Left lung (tissue), 10 donors: ENCODE data around the gene PTPRM. TPM values are rescaled to one million over a fixed set of nuclear protein-coding genes. Genes with fewer than 3 reads are reported as not detected.

Experiments
- ATAC-seq: fragments of 200-7000 bp; cut with Tn5 transposase; one replicate; pipeline ENCODE4 v1.9.1; 2020; ENCODE audit warnings: moderate library complexity
- DNase-seq, 4 donors: peaks; one replicate each; pipeline ENCODE4 v3.0.0-alpha.2; 2013 to 2020
- H3K27ac ChIP-seq, 2 donors: fragments of 200-600 bp; sonication (generic) in 1 of 2; one replicate each; pipeline versions ENCODE4 v1.5.0 to v1.8.0; 2020 to 2021
- H3K27me3 ChIP-seq, 2 donors: fragments of 200-600 bp; sonication (generic) in 1 of 2; one replicate each; pipeline versions ENCODE4 v1.5.0 to v1.8.0; 2020 to 2021
- H3K36me3 ChIP-seq, 2 donors: fragments of 200-600 bp; sonication (generic) in 1 of 2; one replicate each; pipeline versions ENCODE4 v1.5.0 to v1.8.0; 2020 to 2021
- H3K4me1 ChIP-seq, 2 donors: fragments of 200-600 bp; one replicate each; pipeline ENCODE4 v1.8.0; 2021
- H3K4me3 ChIP-seq, 2 donors: fragments of 200-600 bp; sonication (generic) in 1 of 2; one replicate each; pipeline versions ENCODE4 v1.5.0 to v1.8.0; 2020 to 2021; ENCODE audit warnings: mild to moderate bottlenecking in 1 of 2
- H3K9me3 ChIP-seq, 2 donors: fragments of 200-600 bp; sonication (generic) in 1 of 2; one replicate each; pipeline versions ENCODE4 v1.5.0 to v1.8.0; 2020 to 2021
- intact Hi-C, 2 donors: fragments of 100-400 bp; cut with DNase I; formaldehyde crosslinking; loops; one replicate each; pipeline versions ENCODE4 v1.11.2 to v1.14.2; 2022
- polyA plus RNA-seq, 6 donors: library from polyadenylated mRNA; unstranded; fragments of 120-200 nt; gene quantifications; one replicate each; pipeline ENCODE4 v1.2.1, GENCODE V29; 2013; ENCODE audit not compliant: insufficient read length in 6 of 6
- total RNA-seq, 2 donors: library from RNA; stranded (reverse); fragmentation: NEBNext Ultra II Directional; extraction: Animal tissue kit (Norgen Biotek cat#: 25700); gene quantifications; one replicate each; pipeline ENCODE4 v1.2.1, GENCODE V29; 2021
- TF ChIP-seq, protein P1 (sequence below), 2 donors: fragments of 200-600 bp; sonication (generic) in 1 of 2; IDR thresholded peaks; one replicate each; pipeline versions ENCODE4 v1.5.0 to v1.8.0; 2021; ENCODE audit warnings: antibody characterized with exemption in 2 of 2
- donor health status: DM: no; HTN: yes; CAD: no.
- donor health status: DM: no; HTN: no; CAD: no.

The PTPRM gene
- total and polyA plus RNA-seq, 8 donors, result 76.4 to 99.6 (median 90.1) TPM

DNA sequence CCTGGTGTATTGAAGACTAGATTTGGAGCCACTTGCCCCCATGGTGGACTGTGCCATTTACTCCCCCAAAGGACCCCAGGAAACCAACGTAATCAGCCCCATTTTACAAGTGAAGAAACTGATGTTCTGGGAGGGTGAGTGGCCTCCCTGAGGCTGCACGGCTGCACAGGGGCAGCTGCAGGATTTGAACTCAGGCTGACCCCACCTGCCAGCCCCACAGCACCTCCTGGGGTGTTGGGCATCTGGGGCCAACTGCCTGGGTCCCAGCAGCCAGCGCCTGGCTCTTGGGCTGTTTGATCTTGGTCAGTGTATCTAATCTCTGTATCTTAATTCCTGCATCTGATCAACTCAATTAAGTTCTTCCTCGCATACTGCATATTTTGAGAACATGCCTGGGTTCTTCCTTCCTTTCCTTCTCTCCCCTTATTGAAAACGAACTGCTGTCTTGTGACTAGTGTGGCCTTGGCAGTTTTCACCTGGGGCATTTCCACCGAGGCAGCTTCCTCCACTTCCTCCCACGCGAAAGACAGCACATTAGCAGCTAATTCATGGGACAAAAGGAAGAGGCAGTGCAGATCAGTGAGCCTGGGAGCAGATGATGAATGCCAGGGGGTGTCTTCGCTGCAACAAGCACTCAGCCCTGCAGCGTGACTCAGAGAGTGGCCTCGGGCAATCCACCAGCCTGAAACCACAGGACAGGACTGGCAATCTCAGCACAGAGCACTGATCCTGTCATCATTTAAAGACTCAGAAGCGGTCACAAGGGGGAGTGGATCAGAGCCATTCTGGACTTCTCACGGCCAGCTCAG, 858.0 kb downstream of the PTPRM start:
- H3K36me3 ChIP-seq, result no peaks in the 10 kb centered on the region
- H3K9me3 ChIP-seq, result no peaks in the 10 kb centered on the region
- H3K4me3 ChIP-seq, result no peak overlapping the region
- intact Hi-C loops, result no loop called here
- no peak overlapping the region for H3K27ac ChIP-seq
- H3K4me1 ChIP-seq, result no peaks in the 10 kb centered on the region
- H3K27me3 ChIP-seq, result no peaks in the 10 kb centered on the region
- DNase-seq (no peak), ATAC-seq (no peak)
- TF ChIP-seq, protein P1, sequence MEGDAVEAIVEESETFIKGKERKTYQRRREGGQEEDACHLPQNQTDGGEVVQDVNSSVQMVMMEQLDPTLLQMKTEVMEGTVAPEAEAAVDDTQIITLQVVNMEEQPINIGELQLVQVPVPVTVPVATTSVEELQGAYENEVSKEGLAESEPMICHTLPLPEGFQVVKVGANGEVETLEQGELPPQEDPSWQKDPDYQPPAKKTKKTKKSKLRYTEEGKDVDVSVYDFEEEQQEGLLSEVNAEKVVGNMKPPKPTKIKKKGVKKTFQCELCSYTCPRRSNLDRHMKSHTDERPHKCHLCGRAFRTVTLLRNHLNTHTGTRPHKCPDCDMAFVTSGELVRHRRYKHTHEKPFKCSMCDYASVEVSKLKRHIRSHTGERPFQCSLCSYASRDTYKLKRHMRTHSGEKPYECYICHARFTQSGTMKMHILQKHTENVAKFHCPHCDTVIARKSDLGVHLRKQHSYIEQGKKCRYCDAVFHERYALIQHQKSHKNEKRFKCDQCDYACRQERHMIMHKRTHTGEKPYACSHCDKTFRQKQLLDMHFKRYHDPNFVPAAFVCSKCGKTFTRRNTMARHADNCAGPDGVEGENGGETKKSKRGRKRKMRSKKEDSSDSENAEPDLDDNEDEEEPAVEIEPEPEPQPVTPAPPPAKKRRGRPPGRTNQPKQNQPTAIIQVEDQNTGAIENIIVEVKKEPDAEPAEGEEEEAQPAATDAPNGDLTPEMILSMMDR (IDR thresholded peaks at IDR 0.05), result no peak

DNA sequence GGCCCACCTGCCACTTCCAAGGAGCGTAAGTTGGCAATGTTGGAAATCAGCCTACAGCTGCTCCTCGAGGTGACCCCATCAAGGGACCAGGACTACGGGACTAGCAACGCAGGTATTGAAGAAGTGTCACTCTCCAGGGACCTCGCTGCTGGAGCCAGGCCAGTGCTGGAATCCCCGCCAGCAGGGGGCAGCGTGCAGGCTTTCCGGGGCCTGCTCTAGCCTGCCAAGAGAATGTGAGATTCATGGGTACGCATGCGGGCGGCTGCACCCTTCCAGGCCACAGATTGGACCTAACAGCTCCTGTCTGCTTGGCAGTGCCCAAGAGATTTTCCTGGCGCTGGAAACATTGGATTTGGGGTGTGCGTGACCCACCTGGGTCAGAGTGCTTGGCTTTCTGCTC, 859.3 kb downstream of the PTPRM start:
- Histone ChIP-seq H3K4me3 (no peak overlapping the region), H3K27ac (no peak overlapping the region), H3K36me3 (no peaks in the 10 kb centered on the region), H3K4me1 (no peaks in the 10 kb centered on the region), H3K9me3 (no peaks in the 10 kb centered on the region), H3K27me3 (no peaks in the 10 kb centered on the region)
- intact Hi-C loops, result no loop called here
- DNase-seq, result no peak
- no peak for ATAC-seq
- TF ChIP-seq, protein P1 (IDR thresholded peaks at IDR 0.05), result no peak

DNA sequence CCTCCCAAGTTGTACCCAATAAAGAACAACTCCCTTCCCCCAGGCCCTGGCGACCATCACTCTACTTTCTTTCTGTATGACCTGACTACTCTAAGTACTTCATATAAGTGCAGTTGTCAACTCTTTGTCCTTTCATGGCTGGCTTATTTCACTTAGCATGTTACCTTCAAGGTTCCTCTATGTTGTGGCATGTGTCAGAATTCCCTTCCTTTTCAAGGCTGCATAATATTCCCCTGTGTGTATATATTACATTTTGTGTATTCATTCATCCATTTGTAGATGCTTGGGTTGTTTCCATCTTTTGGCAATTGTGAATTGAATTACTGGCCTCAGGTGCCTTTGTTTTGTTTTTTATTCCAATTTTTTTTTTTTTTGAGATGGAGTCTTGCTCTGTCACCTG, 860.2 kb downstream of the PTPRM start:
- Histone ChIP-seq H3K27me3 (no peaks in the 10 kb centered on the region), H3K4me1 (no peaks in the 10 kb centered on the region), H3K4me3 (no peak overlapping the region), H3K9me3 (no peaks in the 10 kb centered on the region), H3K27ac (no peak overlapping the region), H3K36me3 (no peaks in the 10 kb centered on the region)
- ATAC-seq (no peak), DNase-seq (no peak)
- TF ChIP-seq, protein P1 (IDR thresholded peaks at IDR 0.05), result no peak
- intact Hi-C loops, result no loop called here

DNA sequence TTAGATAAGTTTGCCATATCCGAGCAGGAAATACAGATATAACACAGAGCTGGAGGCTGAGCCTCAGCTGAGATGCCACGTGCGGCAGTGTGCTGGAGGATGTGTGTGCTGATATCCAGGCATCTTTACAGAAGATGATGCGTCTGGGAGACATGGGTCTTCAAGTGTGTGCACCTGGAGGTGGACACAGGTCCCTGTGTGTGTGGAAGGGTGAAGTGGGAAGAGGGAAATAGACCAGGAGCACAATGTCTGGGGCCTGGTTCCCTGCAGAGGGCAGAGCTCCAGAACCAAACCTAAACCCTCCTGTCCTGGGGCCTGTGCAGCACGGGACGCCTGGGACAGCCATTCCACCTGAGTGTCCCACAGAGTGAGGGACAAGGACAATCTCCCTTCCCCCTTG, 861.8 kb downstream of the PTPRM start:
- no peaks in the 10 kb centered on the region for H3K36me3 ChIP-seq
- TF ChIP-seq, protein P1 (IDR thresholded peaks at IDR 0.05), result no peak
- H3K4me1 ChIP-seq, result no peaks in the 10 kb centered on the region
- no peak overlapping the region for H3K4me3 ChIP-seq
- ATAC-seq (no peak), DNase-seq (no peak)
- no peak overlapping the region for H3K27ac ChIP-seq
- H3K27me3 ChIP-seq, result no peaks in the 10 kb centered on the region
- intact Hi-C loops, result no loop called here
- H3K9me3 ChIP-seq, result no peaks in the 10 kb centered on the region

DNA sequence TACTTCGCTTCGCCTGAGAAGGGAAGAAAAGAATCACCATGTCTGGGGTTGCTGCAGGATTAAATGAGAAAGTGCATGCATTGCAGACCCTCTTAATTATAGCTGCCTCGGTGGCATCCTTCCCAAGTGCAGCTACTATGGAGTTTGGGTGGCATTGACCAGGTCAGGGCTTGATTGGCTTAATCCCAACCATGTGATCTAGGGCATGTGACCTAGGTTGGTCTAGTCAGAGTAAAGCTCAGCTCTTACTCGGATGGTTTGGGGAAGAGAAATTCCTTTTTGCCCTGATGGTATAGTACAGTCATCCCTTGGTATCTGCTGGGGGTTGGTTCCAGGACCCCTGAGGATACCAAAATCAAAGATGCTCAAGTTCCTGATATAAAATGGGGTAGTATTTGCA, 863.9 kb downstream of the PTPRM start:
- no peaks in the 10 kb centered on the region for H3K36me3 ChIP-seq
- DNase-seq (no peak), ATAC-seq (no peak)
- H3K27me3 ChIP-seq, result no peaks in the 10 kb centered on the region
- intact Hi-C loops, result no loop called here
- H3K27ac ChIP-seq, result no peak overlapping the region
- no peaks in the 10 kb centered on the region for H3K9me3 ChIP-seq
- TF ChIP-seq, protein P1 (IDR thresholded peaks at IDR 0.05), result no peak
- no peaks in the 10 kb centered on the region for H3K4me1 ChIP-seq
- H3K4me3 ChIP-seq, result no peak overlapping the region
